ENCODE results near the gene MRFAP1. TPM values are rescaled to one million over a fixed set of nuclear protein-coding genes. Genes with fewer than 3 reads are reported as not detected.

Gene MRFAP1
- total RNA-seq, 2 donors from 2014 or later, result 131 to 243 TPM

- no peak for TF ChIP-seq CTCF (IDR thresholded peaks at IDR 0.05)
- Histone ChIP-seq H3K27ac (no peak overlapping the region), H3K4me1 (ENCODE audit: control insufficient read depth in 1 of 2, low read depth in 2 of 2) (no peaks in the 10 kb centered on the region), H3K9me3 (no peaks in the 10 kb centered on the region), H3K27me3 (replicated peaks; ENCODE audit: insufficient read depth) (no peaks in the 10 kb centered on the region), H3K4me3 (no peak overlapping the region), H3K36me3 (peaks cover 22% of the 10 kb centered on the region)
- no peak for ATAC-seq (ENCODE audit: insufficient number of reproducible peaks, low FRiP score, low read depth)
- DNase-seq (ENCODE audit: low spot score), result no peak
These were observed 45.6 kb upstream of the MRFAP1 start for GRCh38 chr4:6594826-6595355.

- Histone ChIP-seq H3K36me3 (peaks cover 29% of the 10 kb centered on the region), H3K27me3 (replicated peaks; ENCODE audit: insufficient read depth) (no peaks in the 10 kb centered on the region), H3K9me3 (no peaks in the 10 kb centered on the region), H3K27ac (no peak overlapping the region), H3K4me1 (ENCODE audit: control insufficient read depth in 1 of 2, low read depth in 2 of 2) (no peaks in the 10 kb centered on the region), H3K4me3 (no peak overlapping the region)
- ATAC-seq (ENCODE audit: insufficient number of reproducible peaks, low FRiP score, low read depth) (no peak), DNase-seq (ENCODE audit: low spot score) (no peak)
- TF ChIP-seq CTCF (IDR thresholded peaks at IDR 0.05), result no peak
These were observed 44.5 kb upstream of the MRFAP1 start for GRCh38 chr4:6595897-6596537.

GRCh38 chr4:6596948-6597347 is 43.5 kb upstream of the MRFAP1 start:
- no peak overlapping the region for H3K4me3 ChIP-seq

GRCh38 chr4:6598127-6598526 is 42.4 kb upstream of the MRFAP1 start:
- Histone ChIP-seq H3K4me3 (no peak overlapping the region), H3K9me3 (no peaks in the 10 kb centered on the region), H3K4me1 (ENCODE audit: control insufficient read depth in 1 of 2, low read depth in 2 of 2) (no peaks in the 10 kb centered on the region), H3K36me3 (peaks cover 44% of the 10 kb centered on the region), H3K27me3 (replicated peaks; ENCODE audit: insufficient read depth) (no peaks in the 10 kb centered on the region), H3K27ac (no peak overlapping the region)
- ATAC-seq (ENCODE audit: insufficient number of reproducible peaks, low FRiP score, low read depth), result no peak
- no peak for TF ChIP-seq CTCF (IDR thresholded peaks at IDR 0.05)
- no peak for DNase-seq (ENCODE audit: low spot score)

More at GRCh38 chr4:6596948-6597347, 43.5 kb upstream of the MRFAP1 start:
- H3K4me1 ChIP-seq (ENCODE audit: control insufficient read depth in 1 of 2, low read depth in 2 of 2), result no peaks in the 10 kb centered on the region
- no peak for TF ChIP-seq CTCF (IDR thresholded peaks at IDR 0.05)
- H3K36me3 ChIP-seq, result peaks cover 37% of the 10 kb centered on the region
- no peak for ATAC-seq (ENCODE audit: insufficient number of reproducible peaks, low FRiP score, low read depth)
- no peaks in the 10 kb centered on the region for H3K9me3 ChIP-seq
- DNase-seq (ENCODE audit: low spot score), result no peak
- H3K27me3 ChIP-seq (replicated peaks; ENCODE audit: insufficient read depth), result no peaks in the 10 kb centered on the region
- H3K27ac ChIP-seq, result no peak overlapping the region

- Histone ChIP-seq H3K4me3 (no peak overlapping the region), H3K27ac (no peak overlapping the region), H3K4me1 (ENCODE audit: control insufficient read depth in 1 of 2, low read depth in 2 of 2) (no peaks in the 10 kb centered on the region), H3K27me3 (replicated peaks; ENCODE audit: insufficient read depth) (no peaks in the 10 kb centered on the region), H3K36me3 (peaks cover 47% of the 10 kb centered on the region), H3K9me3 (no peaks in the 10 kb centered on the region)
- TF ChIP-seq CTCF (IDR thresholded peaks at IDR 0.05), result no peak
- no peak for ATAC-seq (ENCODE audit: insufficient number of reproducible peaks, low FRiP score, low read depth)
- no peak for DNase-seq (ENCODE audit: low spot score)
These were observed 41.8 kb upstream of the MRFAP1 start for GRCh38 chr4:6598641-6599040.
